H9 (cell line): ENCODE measurements around the gene AATF. TPM values are rescaled to one million over a fixed set of nuclear protein-coding genes. Genes with fewer than 3 reads are reported as not detected.

ENCODE experiments used
- DNase-seq: peaks from one replicate; pipeline ENCODE4 v3.0.0-alpha.2; 2017
- H2AFZ ChIP-seq: one replicate; pipeline ENCODE4 v1.6.1; 2013; ENCODE audit warnings: mild to moderate bottlenecking, low read length, control low read depth, moderate library complexity
- H2AK5ac ChIP-seq: 2 replicates; pipeline ENCODE4 v1.6.1; 2013; ENCODE audit warnings: low read length, control low read depth, mixed read lengths; ENCODE audit not compliant: insufficient read length
- H2BK120ac ChIP-seq: one replicate; pipeline ENCODE4 v1.6.1; 2013; ENCODE audit warnings: low read depth, mild to moderate bottlenecking, low read length, control low read depth, inconsistent platforms; ENCODE audit not compliant: poor library complexity, severe bottlenecking
- H2BK12ac ChIP-seq: 2 replicates; pipeline ENCODE4 v1.6.1; 2013; ENCODE audit warnings: low read length, control low read depth, mixed read lengths, low read depth; ENCODE audit not compliant: insufficient read length
- H2BK15ac ChIP-seq: 2 replicates; pipeline ENCODE4 v1.6.1; 2013; ENCODE audit warnings: low read depth, low read length, control low read depth
- H2BK20ac ChIP-seq: one replicate; pipeline ENCODE4 v1.6.1; 2013; ENCODE audit warnings: low read depth, mild to moderate bottlenecking, low read length, control low read depth, inconsistent platforms; ENCODE audit not compliant: poor library complexity, severe bottlenecking
- H2BK5ac ChIP-seq: 2 replicates; pipeline ENCODE4 v1.6.1; 2013; ENCODE audit warnings: low read length, control low read depth, mixed read lengths; ENCODE audit not compliant: insufficient read length
- H3K14ac ChIP-seq: 2 replicates; pipeline ENCODE4 v1.6.1; 2013; ENCODE audit warnings: low read length, control low read depth; ENCODE audit not compliant: insufficient read depth
- H3K18ac ChIP-seq: 2 replicates; pipeline ENCODE4 v1.6.1; 2013; ENCODE audit warnings: low read depth, mild to moderate bottlenecking, mixed read lengths, low read length, control low read depth; ENCODE audit not compliant: insufficient read length
- H3K23ac ChIP-seq: 2 replicates; pipeline ENCODE4 v1.6.1; 2013; ENCODE audit warnings: low read length, control low read depth, mixed read lengths, low read depth; ENCODE audit not compliant: insufficient read length
- H3K23me2 ChIP-seq: 2 replicates; pipeline ENCODE4 v1.6.1; 2013; ENCODE audit warnings: low read depth, mild to moderate bottlenecking, mixed read lengths, low read length, control low read depth; ENCODE audit not compliant: insufficient read length, poor library complexity, severe bottlenecking
- H3K27ac ChIP-seq: 2 replicates; pipeline ENCODE4 v1.5.1; 2013; ENCODE audit warnings: low read length, control low read depth, mixed read lengths, low read depth; ENCODE audit not compliant: insufficient read length
- H3K27me3 ChIP-seq: 2 replicates; pipeline ENCODE4 v1.6.1; 2013; ENCODE audit warnings: low read length, control low read depth, inconsistent platforms; ENCODE audit not compliant: insufficient read depth
- H3K4ac ChIP-seq: 2 replicates; pipeline ENCODE4 v1.6.1; 2013; ENCODE audit warnings: low read depth, mild to moderate bottlenecking, control low read depth, inconsistent platforms, low read length, moderate library complexity
- H3K4me1 ChIP-seq: 2 replicates; pipeline ENCODE4 v1.6.1; 2013; ENCODE audit warnings: low read length, control low read depth, inconsistent platforms; ENCODE audit not compliant: insufficient read depth
- H3K4me2 ChIP-seq: 2 replicates; pipeline ENCODE4 v1.6.1; 2013; ENCODE audit warnings: low read length, control low read depth, mixed read lengths; ENCODE audit not compliant: insufficient read length, insufficient read depth
- H3K56ac ChIP-seq: 2 replicates; pipeline ENCODE4 v1.6.1; 2013; ENCODE audit warnings: low read depth, mild to moderate bottlenecking, mixed read lengths, low read length, control low read depth; ENCODE audit not compliant: insufficient read length
- H3K79me1 ChIP-seq: 2 replicates; pipeline ENCODE4 v1.6.1; 2013; ENCODE audit warnings: low read depth, mild to moderate bottlenecking, moderate library complexity, low read length, control low read depth, inconsistent platforms; ENCODE audit not compliant: insufficient read depth, poor library complexity, severe bottlenecking
- H3K79me2 ChIP-seq: 2 replicates; pipeline ENCODE4 v1.6.1; 2013; ENCODE audit warnings: low read length, control low read depth, inconsistent platforms; ENCODE audit not compliant: insufficient read depth
- H3K9ac ChIP-seq: 2 replicates; pipeline ENCODE4 v1.6.1; 2013; ENCODE audit warnings: low read length, control low read depth, mixed read lengths; ENCODE audit not compliant: insufficient read length; ENCODE audit errors: extremely low read depth
- H3K9me3 ChIP-seq: one replicate; pipeline ENCODE4 v1.6.1; 2013; ENCODE audit warnings: low read depth, low read length, inconsistent platforms; ENCODE audit not compliant: control insufficient read depth
- H3T11ph ChIP-seq: one replicate; pipeline ENCODE4 v1.6.1; 2013; ENCODE audit warnings: mild to moderate bottlenecking, low read length, control low read depth, inconsistent platforms
- H4K20me1 ChIP-seq: one replicate; pipeline ENCODE4 v1.6.1; 2013; ENCODE audit not compliant: control insufficient read depth, insufficient read length, insufficient read depth
- H4K5ac ChIP-seq: 2 replicates; pipeline ENCODE4 v1.6.1; 2013; ENCODE audit warnings: low read depth, mild to moderate bottlenecking, mixed read lengths, low read length, control low read depth; ENCODE audit not compliant: insufficient read length
- H4K8ac ChIP-seq: replicated peaks from 2 replicates; pipeline ENCODE4 v1.6.1; 2013; ENCODE audit warnings: low read length, control low read depth, mixed read lengths, low read depth; ENCODE audit not compliant: insufficient read length
- H4K91ac ChIP-seq: 2 replicates; pipeline ENCODE4 v1.6.1; 2013; ENCODE audit warnings: low read depth, mild to moderate bottlenecking, moderate library complexity, mixed read lengths, low read length, control low read depth; ENCODE audit not compliant: insufficient read length
- H3K27ac Mint-ChIP-seq, 3 experiments: 2 replicates in 2 of 3; 3 replicates in 1 of 3; pipeline ENCODE4 v1.8.0; 2020 to 2021; ENCODE audit warnings: mixed read lengths in 3 of 3, mild to moderate bottlenecking in 1 of 3, moderate library complexity in 1 of 3
- H3K27me3 Mint-ChIP-seq: 2 replicates; pipeline ENCODE4 v1.8.0; 2021; ENCODE audit warnings: low read depth, mild to moderate bottlenecking, moderate library complexity, mixed read lengths
- H3K36me3 Mint-ChIP-seq, 3 experiments: 2 replicates in 2 of 3; 3 replicates in 1 of 3; pipeline ENCODE4 v1.8.0; 2020 to 2021; ENCODE audit warnings: low read depth in 3 of 3, mixed read lengths in 3 of 3; ENCODE audit not compliant: insufficient read depth in 1 of 3
- H3K4me1 Mint-ChIP-seq, 2 experiments: 2 replicates each; pipeline ENCODE4 v1.8.0; 2020; ENCODE audit warnings: mixed read lengths in 2 of 2
- H3K4me3 Mint-ChIP-seq, 2 experiments: 2 replicates in 1 of 2; 3 replicates in 1 of 2; pipeline ENCODE4 v1.8.0; 2020 to 2021; ENCODE audit warnings: mild to moderate bottlenecking in 2 of 2, mixed read lengths in 2 of 2, moderate library complexity in 1 of 2
- H3K9me3 Mint-ChIP-seq, 2 experiments: 2 replicates in 1 of 2; 3 replicates in 1 of 2; pipeline ENCODE4 v1.8.0; 2020; ENCODE audit warnings: mild to moderate bottlenecking in 2 of 2, mixed read lengths in 2 of 2, moderate library complexity in 1 of 2
- WGBS: extraction: QIAGEN DNeasy Blood & Tissue Kit; methylation state at CpG from one replicate; pipeline ENCODE4 v1.1.7; 2013; ENCODE audit warnings: missing lambda C conversion rate, low lambda C conversion rate, mixed read lengths; ENCODE audit not compliant: insufficient read length; ENCODE audit errors: extremely low coverage; 5-methylcytosine and 5-hydroxymethylcytosine counted together
- total RNA-seq: library from RNA; stranded (reverse); gene quantifications from 2 replicates; pipeline ENCODE4 v1.2.1, GENCODE V29; 2021
- TF ChIP-seq, protein P1 (sequence below): fragments of 200-600 bp; sonication (generic); conservative IDR thresholded peaks from 3 replicates; pipeline ENCODE4 v1.8.0; 2021; ENCODE audit warnings: antibody characterized with exemption, mild to moderate bottlenecking

AATF gene
- total RNA-seq, 1 experiment from 2014 or later, result 69.6 TPM

GRCh38 chr17:36947922-36948716, 635 bp upstream of the AATF start:
- H2BK12ac ChIP-seq, result no peak overlapping the region
- no peak overlapping the region for H4K91ac ChIP-seq
- H3K79me1 ChIP-seq, result no peaks in the 10 kb centered on the region
- H3K9ac ChIP-seq, result peak overlapping the region; percentile 5
- H4K5ac ChIP-seq, result no peak overlapping the region
- peaks cover 11% of the 10 kb centered on the region for H3K23me2 ChIP-seq
- H3K36me3 Mint-ChIP-seq, result peaks cover 10 to 37% (median 26%) of the 10 kb centered on the region in 3 experiments
- H3K27me3 ChIP-seq, result peaks cover 45% of the 10 kb centered on the region
- H3K4me3 Mint-ChIP-seq, result peak overlapping the region; percentile 91 to 94
- H2BK15ac ChIP-seq, result no peak overlapping the region
- no peak overlapping the region for H3K4ac ChIP-seq
- peaks cover 34 to 57% of the 10 kb centered on the region in 2 experiments for H3K4me1 Mint-ChIP-seq
- no peak overlapping the region for H4K8ac ChIP-seq
- no peak overlapping the region for H3K23ac ChIP-seq
- peaks cover 0 to 5% of the 10 kb centered on the region in 2 experiments; a peak in 1 of 5 replicates for H3K9me3 Mint-ChIP-seq
- H2BK120ac ChIP-seq, result no peak overlapping the region
- no peak overlapping the region for H2BK20ac ChIP-seq
- peak overlapping the region; percentile 68 to 98 (median 69); a peak in 4 of 7 replicates for H3K27ac Mint-ChIP-seq
- no peak overlapping the region for H2AFZ ChIP-seq
- TF ChIP-seq, protein P1, sequence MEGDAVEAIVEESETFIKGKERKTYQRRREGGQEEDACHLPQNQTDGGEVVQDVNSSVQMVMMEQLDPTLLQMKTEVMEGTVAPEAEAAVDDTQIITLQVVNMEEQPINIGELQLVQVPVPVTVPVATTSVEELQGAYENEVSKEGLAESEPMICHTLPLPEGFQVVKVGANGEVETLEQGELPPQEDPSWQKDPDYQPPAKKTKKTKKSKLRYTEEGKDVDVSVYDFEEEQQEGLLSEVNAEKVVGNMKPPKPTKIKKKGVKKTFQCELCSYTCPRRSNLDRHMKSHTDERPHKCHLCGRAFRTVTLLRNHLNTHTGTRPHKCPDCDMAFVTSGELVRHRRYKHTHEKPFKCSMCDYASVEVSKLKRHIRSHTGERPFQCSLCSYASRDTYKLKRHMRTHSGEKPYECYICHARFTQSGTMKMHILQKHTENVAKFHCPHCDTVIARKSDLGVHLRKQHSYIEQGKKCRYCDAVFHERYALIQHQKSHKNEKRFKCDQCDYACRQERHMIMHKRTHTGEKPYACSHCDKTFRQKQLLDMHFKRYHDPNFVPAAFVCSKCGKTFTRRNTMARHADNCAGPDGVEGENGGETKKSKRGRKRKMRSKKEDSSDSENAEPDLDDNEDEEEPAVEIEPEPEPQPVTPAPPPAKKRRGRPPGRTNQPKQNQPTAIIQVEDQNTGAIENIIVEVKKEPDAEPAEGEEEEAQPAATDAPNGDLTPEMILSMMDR, result no peak
- no peak overlapping the region for H3K27ac ChIP-seq
- H2BK5ac ChIP-seq, result no peak overlapping the region
- H3K27me3 Mint-ChIP-seq, result peaks cover 65% of the 10 kb centered on the region
- no peak overlapping the region for H3T11ph ChIP-seq
- no peak overlapping the region for H3K18ac ChIP-seq
- no peak overlapping the region for H3K56ac ChIP-seq
- DNase-seq, result no peak
- H3K79me2 ChIP-seq, result peaks cover 2% of the 10 kb centered on the region; the same call in 1 of the 2 replicates
- H3K14ac ChIP-seq, result no peak overlapping the region
- H3K4me2 ChIP-seq, result peak overlapping the region; percentile 54
- H3K4me1 ChIP-seq, result no peaks in the 10 kb centered on the region; the same call in 1 of the 2 replicates
- no peaks in the 10 kb centered on the region for H3K9me3 ChIP-seq
- whole genome bisulfite sequencing, result no CpG with 5 or more reads among the region's 26 CpGs
- no peaks in the 10 kb centered on the region for H4K20me1 ChIP-seq
- H2AK5ac ChIP-seq, result no peak overlapping the region
